Midbrain (tissue), 1 donor: ENCODE results near the gene GANAB.
"Not testable (repeated sequence)": the region's sequence is repeated elsewhere in the genome, so short reads cannot be mapped to it uniquely, and the experiment has no call there.

ENCODE experiments used
- DNase-seq: peaks from one replicate; lab custom pipeline; 2025; lab: John Stamatoyannopoulos, UW

The GANAB gene

GRCh38 chr11:62645946-62646824, at the start of gene GANAB:
GANAB (minus strand) TSS chr11:62646613; CDS start chr11:62646599, 14 bp downstream.
- DNase-seq, result peak; percentile 98

DNA sequence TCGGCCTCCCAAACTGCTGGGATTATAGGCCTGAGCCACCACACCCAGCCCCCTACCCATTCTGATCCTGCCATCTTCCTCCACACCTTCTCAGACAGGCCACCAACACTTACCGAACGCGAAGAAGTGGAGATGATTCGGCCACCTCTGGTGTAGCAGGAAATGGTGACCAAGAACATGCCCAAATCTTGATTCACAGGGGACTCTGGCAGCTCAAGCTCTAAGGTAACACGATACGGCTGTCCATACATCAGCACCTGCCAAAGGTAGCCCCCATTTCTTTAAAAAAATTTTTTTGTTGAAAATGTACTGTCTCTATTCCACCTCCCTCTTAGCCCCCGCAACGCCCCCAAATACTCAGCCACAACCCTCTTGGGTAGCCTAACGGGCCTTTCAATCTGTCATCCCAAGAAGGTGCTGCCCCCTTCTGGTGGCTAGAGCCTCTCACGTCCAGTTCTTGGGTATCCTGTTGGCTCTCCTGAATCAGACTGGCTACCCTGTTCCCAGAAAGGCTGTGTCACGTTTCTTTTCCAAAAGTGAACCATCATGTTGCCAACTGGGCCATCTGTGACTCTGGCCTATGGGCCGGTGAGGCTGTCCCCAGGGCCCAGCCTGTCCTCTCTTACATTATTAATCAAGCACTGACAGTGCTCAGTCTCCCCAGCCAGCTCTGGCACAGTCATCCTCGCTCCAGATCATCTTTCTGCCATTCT, 48.2 kb upstream of the GANAB start:
- peak; percentile 59 for DNase-seq

GRCh38 chr11:62693624-62694023, 47.2 kb upstream of the GANAB start:
- not testable (repeated sequence) for DNase-seq

GRCh38 chr11:62689421-62690183, 43.2 kb upstream of the GANAB start, which contains the start of gene LRRN4CL:
LRRN4CL (minus strand) TSS chr11:62689530; CDS start chr11:62688508, 1,022 bp downstream.
- DNase-seq, result no peak

- DNase-seq, result no peak
Measured at GRCh38 chr11:62688491-62688890, 42.1 kb upstream of the GANAB start.

DNA sequence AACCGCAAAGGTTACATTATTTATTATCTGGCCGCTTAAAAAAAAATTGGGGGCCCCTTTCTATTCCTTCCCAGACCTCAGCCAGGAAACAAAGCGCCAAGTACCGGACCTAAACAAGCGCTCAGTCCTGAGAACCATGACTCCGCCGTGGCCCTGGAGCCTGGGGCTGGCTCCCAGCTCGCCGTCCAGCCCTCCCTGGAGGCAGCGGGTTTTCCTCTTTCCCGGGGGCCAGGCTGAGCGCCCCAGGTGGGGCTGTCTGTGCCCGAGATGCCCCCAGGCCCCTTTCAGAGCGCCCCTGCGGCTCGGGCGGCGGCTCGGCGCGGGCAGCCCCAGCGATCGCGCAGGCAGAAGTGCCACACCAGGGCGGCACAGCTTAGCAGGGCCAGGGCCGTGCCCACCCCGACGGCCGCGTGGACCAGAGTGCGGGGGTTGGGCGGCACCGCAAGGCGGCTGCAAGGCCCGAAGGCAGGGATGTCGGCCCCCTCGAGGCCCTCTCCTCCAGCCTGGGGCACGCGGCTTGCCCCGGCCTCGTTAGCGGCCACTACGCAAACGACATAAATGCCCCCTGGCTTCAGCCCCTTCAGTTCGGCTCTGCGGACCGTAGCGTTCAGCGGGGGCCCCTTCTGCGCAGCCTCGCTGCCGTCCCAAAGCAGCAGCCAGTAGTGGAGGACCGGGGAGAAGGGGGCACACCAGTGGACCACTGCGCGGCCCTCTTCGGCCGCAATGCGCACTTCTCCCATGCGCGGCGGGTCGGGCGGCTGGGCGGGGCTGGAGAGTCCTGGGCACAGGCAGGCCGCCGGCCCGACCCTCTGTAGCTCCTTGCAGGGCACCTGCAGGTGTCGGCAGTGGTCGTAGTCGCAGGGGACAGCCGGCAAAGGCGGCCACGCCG, 41.3 kb upstream of the GANAB start:
- no peak for DNase-seq

DNA sequence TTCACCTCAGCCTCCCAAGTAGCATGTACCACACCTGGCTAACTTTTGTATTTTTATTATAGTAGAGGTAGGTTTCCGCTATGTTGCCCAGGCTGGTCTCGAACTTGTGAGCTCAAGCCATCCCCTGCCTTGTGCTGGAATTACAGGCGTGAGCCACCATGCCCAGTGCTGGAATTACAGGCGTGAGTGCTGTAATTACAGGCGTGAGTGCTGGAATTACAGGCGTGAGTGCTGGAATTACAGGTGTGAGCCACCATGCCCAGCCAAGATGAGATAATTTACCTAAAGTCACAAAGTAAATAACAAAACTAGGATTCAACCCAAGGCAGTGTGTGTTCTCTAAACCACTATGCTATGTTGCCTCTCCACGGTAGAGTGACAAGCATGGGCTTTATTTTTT, 36.1 kb upstream of the GANAB start:
- DNase-seq, result no peak

DNA sequence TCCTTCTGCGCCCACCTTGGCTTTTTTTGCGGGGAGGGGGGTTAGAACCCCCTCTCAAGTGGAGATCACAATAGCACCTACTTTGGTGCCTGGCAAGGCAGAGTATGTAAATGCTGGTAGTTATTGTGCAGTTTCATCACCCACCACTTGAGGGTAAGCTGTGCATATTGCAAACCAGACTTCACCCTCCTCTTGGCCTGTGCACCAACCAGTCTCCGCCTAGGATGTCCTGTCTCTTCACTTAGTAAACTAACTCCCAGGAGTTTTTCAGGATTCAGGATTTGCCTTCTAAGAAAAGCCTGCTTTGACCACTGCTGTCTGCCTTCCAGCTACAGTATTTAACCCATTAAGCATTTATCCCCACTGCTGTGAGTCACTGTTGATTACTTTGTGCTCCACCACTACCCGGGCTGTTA, 34.4 kb upstream of the GANAB start:
- DNase-seq, result no peak

DNA sequence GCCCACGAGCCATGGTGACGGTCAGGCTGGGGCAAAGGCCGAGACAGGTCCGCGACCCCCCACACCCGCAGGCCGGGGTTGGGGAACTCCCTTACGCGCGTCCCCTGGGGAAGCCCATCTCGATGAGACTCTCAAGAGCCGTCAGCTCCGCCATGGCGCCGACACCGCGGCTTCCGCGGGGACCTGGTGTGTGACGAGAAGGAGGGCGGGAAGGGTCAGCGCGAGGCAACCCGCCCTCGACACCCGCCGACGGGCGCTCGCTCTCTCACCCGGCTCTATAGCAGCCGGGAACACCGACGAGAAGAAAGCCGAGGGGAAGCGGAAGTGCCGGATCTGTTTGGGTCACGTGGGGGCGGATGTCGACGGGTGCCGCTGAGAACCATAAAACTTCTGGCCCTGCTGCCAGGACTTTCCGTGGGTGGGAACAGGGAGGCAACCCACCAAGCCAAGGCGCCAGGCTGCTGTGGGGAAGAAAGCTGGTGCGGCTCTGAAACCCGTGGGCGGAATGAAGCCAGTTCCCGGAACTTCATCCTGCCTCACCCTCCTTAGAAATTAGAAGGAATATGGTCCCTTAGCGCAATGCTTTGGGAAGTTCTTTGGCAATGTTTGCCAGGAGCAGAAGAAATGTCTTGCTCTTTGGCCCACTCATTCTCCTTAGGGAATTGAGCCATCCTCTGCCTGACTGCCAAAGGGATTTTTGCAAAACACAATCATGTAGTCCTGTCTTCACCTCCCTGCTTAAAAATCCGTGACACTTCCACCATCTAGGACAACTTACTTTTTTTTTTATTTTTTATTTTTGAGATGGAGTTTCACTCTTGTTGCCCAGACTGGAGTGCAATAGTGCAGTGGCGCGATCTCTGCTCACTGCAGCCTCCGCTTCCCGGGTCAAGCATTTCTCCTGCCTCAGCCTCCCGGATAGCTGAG, 32.6 kb upstream of the GANAB start, which contains the start of gene UBXN1:
UBXN1 (minus strand) TSS at position 304 of the 927 bp plus-strand sequence; CDS start at position 154, 150 bp downstream.
- DNase-seq, result peak; percentile 89

GRCh38 chr11:62678433-62678769, 32.0 kb upstream of the GANAB start:
- DNase-seq, result no peak

DNA sequence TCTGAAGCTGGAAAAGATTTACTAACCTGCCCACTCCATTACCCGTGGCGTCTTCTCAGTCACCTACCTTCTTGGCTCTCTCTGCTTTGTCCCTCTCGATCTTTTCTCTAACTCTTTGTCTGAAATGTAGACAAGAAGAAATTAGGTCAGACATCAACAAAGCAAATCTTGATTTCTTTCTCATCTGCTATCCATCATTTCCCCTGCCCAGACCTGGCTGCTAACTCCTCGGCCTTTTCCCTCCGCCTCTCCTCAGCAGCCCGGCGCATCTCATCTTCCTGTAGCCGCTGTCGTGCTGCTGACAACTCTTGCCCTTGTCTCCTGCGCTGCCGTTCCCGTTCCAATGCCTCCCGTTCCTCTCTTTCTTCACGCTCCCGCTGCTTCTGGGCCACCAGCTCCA, 31.3 kb upstream of the GANAB start:
- no peak for DNase-seq

DNA sequence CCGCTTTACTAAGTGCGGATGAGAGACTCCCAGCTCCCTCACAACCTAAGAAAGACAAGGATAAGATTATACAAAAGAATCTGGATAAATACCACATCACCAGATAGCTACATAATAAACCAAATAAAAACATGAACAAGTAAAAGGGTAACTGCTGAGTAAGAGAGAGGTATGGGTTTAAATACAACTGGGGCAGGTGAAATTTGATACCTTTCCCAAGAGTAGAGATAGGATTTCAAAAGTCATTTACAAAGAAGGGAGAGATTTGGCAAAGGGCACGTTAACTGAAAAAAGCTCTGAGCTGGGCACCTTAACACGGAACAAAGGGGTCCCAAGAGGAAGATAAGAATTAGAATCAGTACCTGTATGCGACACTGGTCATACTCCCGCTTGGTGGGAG, 30.7 kb upstream of the GANAB start:
- DNase-seq, result no peak

DNA sequence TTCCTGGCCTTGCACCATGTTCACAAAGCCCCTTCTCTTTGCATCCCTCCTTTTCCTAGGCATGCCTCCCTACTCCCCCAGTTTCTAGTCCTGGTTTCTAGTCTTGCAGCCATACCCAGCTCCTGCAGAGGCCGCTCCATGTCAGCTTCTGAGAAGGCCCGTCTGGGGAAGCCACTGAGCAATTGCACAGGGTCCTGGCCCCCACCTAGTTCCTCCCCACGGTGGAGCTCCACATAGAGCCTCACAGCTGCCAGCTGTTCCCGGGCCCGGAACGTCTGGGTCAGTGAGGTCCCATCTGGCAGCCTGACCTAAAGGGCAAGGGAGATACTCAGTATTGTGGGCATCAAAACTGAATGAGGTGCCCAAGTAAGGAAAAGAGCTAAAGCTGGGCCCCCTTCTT, 30.3 kb upstream of the GANAB start:
- no peak for DNase-seq

DNA sequence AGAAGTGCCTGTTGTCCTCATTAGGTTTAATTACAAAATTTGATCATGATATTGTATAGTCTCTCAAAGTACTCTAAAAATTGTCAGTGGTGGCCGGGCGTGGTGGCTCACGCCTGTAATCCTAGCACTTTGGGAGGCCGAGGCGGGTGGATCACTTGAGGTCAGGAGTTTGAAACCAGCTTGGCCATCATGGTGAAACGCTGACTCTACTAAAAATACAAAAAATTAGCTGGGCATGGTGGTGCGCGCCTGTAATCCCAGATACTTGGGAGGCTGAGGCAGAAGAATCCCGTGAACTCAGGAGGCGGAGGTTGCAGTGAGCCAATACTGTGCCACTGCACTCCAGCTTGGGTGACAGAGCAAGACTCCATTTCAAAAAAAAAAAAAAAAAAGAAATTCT, 29.0 kb upstream of the GANAB start:
- not testable (repeated sequence) for DNase-seq

- no peak for DNase-seq
Measured at GRCh38 chr11:62673196-62673525, 26.7 kb upstream of the GANAB start.

GRCh38 chr11:62671608-62672389, 25.4 kb upstream of the GANAB start, which contains the start of the genes LBHD1 and UQCC3:
LBHD1 (minus strand) TSS chr11:62672267; CDS start chr11:62670031, 2,236 bp downstream.
UQCC3 (plus strand) TSS chr11:62671673; CDS start chr11:62671746, 73 bp downstream.
- peak; percentile 84 for DNase-seq

DNA sequence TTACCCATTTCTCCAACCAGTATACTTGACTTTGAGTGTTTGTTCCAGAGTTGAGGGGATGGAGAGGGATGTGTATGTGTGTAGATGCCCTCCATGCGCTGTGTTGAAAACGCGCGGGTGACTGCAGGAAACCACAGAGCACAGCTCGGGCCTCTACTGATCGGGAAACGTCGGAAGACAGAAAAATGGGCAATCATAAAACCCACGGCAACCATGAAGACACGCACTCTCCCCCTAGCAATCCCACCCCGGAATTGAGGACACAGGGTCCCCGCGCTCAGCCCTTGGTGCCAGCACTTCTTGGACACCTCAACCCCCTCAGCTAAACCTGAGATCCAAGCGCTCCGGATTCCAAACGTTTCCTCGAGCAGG, 24.8 kb upstream of the GANAB start:
- no peak for DNase-seq

GRCh38 chr11:62669420-62670161, 23.2 kb upstream of the GANAB start:
- no peak for DNase-seq

GRCh38 chr11:62667460-62667859, 21.0 kb upstream of the GANAB start:
- DNase-seq, result no peak
